ENCODE data around the gene RAB37.

The RAB37 gene

DNA sequence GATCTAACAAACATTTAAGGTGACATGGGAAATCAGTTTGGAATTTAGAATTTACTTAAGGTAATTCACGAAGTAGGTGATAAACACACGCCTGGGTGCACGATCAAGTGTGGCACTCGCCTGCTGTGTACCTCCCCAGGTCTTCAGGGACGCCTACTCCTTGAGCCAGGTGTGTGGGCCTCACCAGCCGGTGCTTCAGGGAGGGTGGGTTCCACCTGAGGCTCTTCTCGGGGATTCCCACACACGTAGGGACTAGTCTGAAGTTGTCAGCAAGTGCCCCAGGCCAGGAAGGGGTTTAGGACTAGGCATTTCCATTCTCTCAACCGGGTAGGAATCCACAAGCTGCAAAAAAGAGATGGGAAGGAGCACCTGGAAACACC is 48.9 kb downstream of the RAB37 start:
- Mint-ChIP-seq H3K4me1 (peaks cover 77% of the 10 kb centered on the region), H3K27ac (peak overlapping the region; percentile 83), H3K9me3 (no peaks in the 10 kb centered on the region), H3K27me3 (no peaks in the 10 kb centered on the region), H3K36me3 (peaks cover 62% of the 10 kb centered on the region), H3K4me3 (no peak overlapping the region)
- no peak for DNase-seq
- CTCF ChIA-PET = interaction anchor here (2.9 kb wide), 1 partner anchor 129 kb away, joined by 8 read pairs; no protein-coding TSS in a partner anchor

DNA sequence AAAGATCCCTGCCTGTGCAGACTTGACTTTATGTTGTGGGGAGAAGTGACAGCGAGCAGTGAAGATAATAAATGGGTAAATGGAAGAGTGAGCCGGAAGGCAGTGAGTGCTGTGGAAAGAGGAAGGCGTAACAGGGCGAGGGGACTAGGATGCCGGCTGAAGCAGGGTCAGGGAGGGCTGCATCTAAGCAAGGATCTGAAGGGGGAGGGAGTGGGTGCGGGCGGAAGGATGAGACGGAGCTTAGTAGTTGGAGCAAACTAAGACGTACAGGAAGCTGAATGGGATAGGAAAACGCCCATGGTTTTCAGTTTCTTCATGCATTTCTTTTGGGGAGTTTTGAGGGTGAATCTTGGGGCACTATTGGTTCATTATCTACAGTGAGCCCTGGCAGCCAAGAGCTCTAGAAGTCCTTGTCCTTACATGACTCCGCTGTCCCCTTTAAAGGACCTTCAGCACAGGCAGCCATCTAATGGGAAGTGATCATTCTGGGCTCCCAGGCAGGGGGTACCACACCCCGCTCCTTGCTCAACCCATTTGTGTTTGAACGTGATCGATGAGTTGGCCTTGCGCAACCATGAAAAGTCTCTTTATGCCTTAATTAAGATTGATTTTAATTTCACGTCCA is 49.5 kb downstream of the RAB37 start:
- CTCF ChIA-PET = interaction anchor here (0.7 to 2.9 kb wide), 2 partner anchors 42 to 129 kb away, joined by 3 to 8 read pairs; no protein-coding TSS in a partner anchor
- peak overlapping the region; percentile 4 for H3K4me3 Mint-ChIP-seq
- peak; percentile 36 for DNase-seq
- no peaks in the 10 kb centered on the region for H3K27me3 Mint-ChIP-seq
- peaks cover 77% of the 10 kb centered on the region for H3K4me1 Mint-ChIP-seq
- H3K36me3 Mint-ChIP-seq = peaks cover 64% of the 10 kb centered on the region
- no peaks in the 10 kb centered on the region for H3K9me3 Mint-ChIP-seq
- H3K27ac Mint-ChIP-seq = peak overlapping the region; percentile 83

DNA sequence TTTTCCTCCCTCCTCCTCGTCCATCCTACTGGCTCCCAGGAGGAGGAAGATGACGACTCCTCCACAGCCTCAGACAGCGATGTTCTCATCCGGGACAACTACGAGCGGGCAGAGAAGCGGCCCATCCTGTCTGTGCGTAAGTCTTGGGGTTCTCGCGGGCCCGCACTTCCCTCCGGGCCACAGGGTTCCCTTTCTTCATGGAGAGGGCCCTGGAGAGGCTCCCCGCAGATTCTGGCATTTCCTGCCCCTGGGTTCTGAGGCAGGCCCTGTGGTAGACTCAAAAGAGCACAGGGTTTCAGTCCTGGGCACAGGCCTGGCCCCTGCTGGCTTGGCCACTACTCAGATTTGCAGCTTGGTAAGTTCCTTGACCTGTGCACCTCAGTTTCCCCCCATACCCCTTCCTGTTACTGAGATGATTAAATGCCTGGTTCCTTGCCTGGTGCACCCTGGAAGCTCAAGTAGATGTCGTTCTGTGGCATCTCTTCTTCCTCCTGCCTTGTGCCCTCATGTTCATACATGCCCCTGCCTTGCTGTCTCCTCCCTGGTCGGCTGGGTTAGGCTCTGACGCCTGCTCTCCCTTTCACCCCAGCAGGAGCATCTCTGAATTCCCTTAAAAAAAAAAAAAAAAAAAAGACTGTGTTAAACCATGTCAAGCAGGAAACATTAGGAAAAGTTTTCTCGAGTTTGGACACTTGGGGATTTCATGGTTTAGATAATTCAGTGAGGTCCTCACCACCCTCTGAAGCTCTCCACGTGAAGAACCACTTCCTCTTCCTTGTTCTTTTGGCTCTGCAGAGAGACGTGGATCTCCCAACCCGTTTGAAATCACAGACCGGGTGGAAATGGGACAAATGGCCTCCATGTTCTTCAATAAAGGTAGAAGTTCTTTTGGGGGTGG is 53.4 kb downstream of the RAB37 start:
- DNase-seq = peak; percentile 38
- CTCF ChIA-PET = interaction anchor here (0.7 to 9.8 kb wide), 36 partner anchors 8 to 399 kb away, joined by 3 to 184 read pairs (median 5); partner anchors contain the start of genes FDXR, GRIN2C, NAT9 and RAB37

DNA sequence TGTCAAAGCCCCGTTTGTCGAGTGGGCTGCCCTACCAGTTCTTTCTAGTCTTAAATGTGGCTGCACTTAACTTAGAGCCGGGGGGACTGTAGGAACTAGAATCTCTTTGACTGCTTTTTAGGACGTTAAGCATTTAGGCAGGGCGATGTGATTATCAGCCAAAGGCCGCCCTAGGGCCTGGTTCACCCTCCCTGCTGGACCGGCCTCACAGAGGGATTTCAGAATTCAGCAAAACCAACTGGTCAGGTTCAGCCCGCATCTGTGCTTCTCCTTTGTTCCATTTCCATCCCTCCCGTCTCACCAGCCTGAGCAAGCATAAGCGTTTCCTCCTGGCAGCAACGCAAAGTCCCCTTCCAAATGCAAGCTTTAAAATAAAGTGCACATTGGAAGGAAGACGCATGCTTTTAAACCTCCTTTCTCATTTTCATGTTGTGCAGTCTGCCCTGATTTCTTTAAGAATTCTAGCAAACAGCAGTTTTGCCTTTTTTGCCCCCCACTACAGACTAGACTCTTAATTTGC is 55.6 kb downstream of the RAB37 start:
- DNase-seq = no peak
- no peaks in the 10 kb centered on the region for H3K9me3 Mint-ChIP-seq
- H3K27me3 Mint-ChIP-seq = no peaks in the 10 kb centered on the region
- peaks cover 34% of the 10 kb centered on the region for H3K4me1 Mint-ChIP-seq
- CTCF ChIA-PET = interaction anchor here (0.6 to 9.8 kb wide), 9 partner anchors 11 to 264 kb away, joined by 3 to 184 read pairs (median 7); partner anchors contain the start of genes FDXR, GRIN2C and NAT9
- peaks cover 45% of the 10 kb centered on the region for H3K36me3 Mint-ChIP-seq
- H3K27ac Mint-ChIP-seq = no peak overlapping the region
- no peak overlapping the region for H3K4me3 Mint-ChIP-seq

More for the DNA sequence above, 53.4 kb downstream of the RAB37 start:
- Mint-ChIP-seq H3K36me3 (peaks cover 42% of the 10 kb centered on the region), H3K27ac (peak overlapping the region; percentile 88), H3K4me3 (peak overlapping the region; percentile 35), H3K27me3 (no peaks in the 10 kb centered on the region), H3K9me3 (no peaks in the 10 kb centered on the region), H3K4me1 (peaks cover 49% of the 10 kb centered on the region)

DNA sequence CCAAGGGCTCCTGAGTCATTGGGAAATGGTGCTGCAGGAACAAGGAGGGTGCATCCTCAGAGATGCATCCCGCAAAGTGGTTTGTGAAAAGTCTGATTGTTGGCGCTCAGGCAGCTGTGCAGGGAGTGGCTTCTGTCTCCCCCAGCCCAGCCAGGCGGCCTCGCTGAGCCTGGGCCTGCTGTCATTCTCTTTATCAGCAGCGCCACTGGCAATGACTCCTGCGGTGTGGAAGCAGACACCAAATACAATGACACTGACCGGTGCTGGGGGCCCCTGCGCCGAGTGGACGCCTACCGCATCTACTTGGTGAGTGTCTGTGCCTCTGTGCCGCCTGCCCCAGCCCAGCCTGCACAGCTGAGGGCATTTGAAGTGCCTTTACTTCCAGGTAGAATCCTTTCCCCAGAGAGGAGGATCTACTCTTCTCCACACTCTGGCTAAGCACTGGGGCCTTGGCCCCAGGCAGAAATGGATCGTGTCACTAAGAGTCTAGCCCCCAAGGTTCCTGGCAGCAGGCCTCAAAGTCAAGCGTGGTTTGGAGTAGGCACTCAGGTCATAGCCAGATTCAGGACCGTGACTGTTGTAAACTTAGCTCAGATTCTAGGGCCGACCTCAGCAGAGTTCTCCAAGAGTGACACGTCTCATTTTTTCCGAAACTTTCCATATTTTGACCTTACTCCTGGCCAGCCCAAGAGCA is 58.4 kb downstream of the RAB37 start:
- H3K4me1 Mint-ChIP-seq = peaks cover 21% of the 10 kb centered on the region
- DNase-seq = no peak
- H3K27me3 Mint-ChIP-seq = no peaks in the 10 kb centered on the region
- H3K4me3 Mint-ChIP-seq = no peak overlapping the region
- peaks cover 40% of the 10 kb centered on the region for H3K36me3 Mint-ChIP-seq
- CTCF ChIA-PET = interaction anchor here (9.8 kb wide), 1 partner anchor 66 kb away, joined by 184 read pairs; the partner anchor contains the start of gene GRIN2C
- no peaks in the 10 kb centered on the region for H3K9me3 Mint-ChIP-seq
- no peak overlapping the region for H3K27ac Mint-ChIP-seq

DNA sequence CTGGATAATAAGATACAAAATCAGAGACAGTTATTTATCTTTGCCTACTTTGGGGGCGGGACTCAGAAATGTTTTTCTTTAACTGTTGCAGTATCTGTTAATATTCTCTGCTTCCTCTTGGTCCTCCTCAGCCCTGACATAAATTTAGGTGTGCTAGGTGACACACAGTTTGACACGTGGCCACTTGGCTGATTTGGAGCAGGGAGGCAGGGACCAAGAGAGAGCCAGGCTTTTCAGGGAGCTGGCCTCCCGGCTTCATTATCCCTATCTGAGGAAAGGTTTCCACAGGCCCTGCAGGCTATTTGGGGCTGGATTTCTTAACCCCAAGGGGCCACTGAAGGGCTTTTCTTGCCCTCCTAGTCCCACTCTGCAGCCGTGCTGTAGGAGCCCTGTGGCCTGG is 59.2 kb downstream of the RAB37 start:
- Mint-ChIP-seq H3K27ac (no peak overlapping the region), H3K4me1 (peaks cover 14% of the 10 kb centered on the region), H3K4me3 (no peak overlapping the region), H3K27me3 (no peaks in the 10 kb centered on the region), H3K9me3 (no peaks in the 10 kb centered on the region), H3K36me3 (peaks cover 37% of the 10 kb centered on the region)
- CTCF ChIA-PET = interaction anchor here (9.8 kb wide), 1 partner anchor 65 kb away, joined by 184 read pairs; the partner anchor contains the start of gene GRIN2C
- no peak for DNase-seq

DNA sequence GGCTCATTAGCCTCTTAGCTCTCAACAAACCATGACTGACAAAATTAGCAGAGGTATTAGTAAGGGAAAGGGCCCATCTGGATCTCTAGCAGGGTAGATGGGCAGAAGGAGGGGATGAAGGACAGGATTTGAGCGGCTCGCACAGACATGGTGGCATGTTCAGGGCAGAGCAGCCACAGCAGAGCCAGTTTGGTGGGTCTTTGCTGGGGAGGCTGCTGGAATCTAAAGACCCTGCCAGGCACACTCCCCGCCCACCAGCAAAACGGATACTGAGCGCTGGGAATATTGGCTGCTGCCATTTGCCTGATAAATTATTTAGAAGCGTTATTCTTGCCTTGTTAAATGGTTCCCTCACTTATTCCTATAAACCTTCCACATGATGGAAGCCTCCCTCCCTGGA is 59.8 kb downstream of the RAB37 start:
- CTCF ChIA-PET = interaction anchor here (9.8 kb wide), 1 partner anchor 65 kb away, joined by 184 read pairs; the partner anchor contains the start of gene GRIN2C
- Mint-ChIP-seq H3K36me3 (peaks cover 32% of the 10 kb centered on the region), H3K4me1 (peaks cover 8% of the 10 kb centered on the region), H3K27me3 (no peaks in the 10 kb centered on the region), H3K9me3 (no peaks in the 10 kb centered on the region), H3K27ac (no peak overlapping the region), H3K4me3 (no peak overlapping the region)
- DNase-seq = no peak
